Thoracic aorta (tissue), 2 donors: ENCODE measurements around the gene SCN1B. TPM values are rescaled to one million over a fixed set of nuclear protein-coding genes. Genes with fewer than 3 reads are reported as not detected.
A peak's percentile ranks its signal among the peaks of the same experiment; 100 is the strongest.

Experiments
- ATAC-seq: fragments of 150-250 bp; one replicate; pipeline ENCODE4 v1.8.0; 2017; ENCODE audit warnings: low read depth; ENCODE audit not compliant: insufficient number of reproducible peaks, low FRiP score
- DNase-seq: peaks from one replicate; pipeline ENCODE4 v3.0.0-alpha.2; 2020; ENCODE audit warnings: low spot score
- H3K27ac ChIP-seq, 2 donors: fragments of 200-600 bp; sonication (generic); 1 replicate in 1 of 2; 2 replicates in 1 of 2; pipeline ENCODE4 v1.5.1; 2016; ENCODE audit warnings: mild to moderate bottlenecking in 2 of 2, moderate library complexity in 2 of 2
- H3K27me3 ChIP-seq: fragments of 200-600 bp; sonication (generic); replicated peaks from 2 replicates; pipeline ENCODE4 v1.6.0; 2016; ENCODE audit warnings: mild to moderate bottlenecking; ENCODE audit not compliant: insufficient read depth
- H3K36me3 ChIP-seq: fragments of 200-600 bp; sonication (generic); one replicate; pipeline ENCODE4 v1.5.1; 2016
- H3K4me1 ChIP-seq, 2 donors: fragments of 200-600 bp; sonication (generic); 1 replicate in 1 of 2; 2 replicates in 1 of 2; pipeline versions ENCODE4 v1.5.1 to v1.6.0; 2016; ENCODE audit warnings: low read depth in 2 of 2, mild to moderate bottlenecking in 1 of 2; ENCODE audit not compliant: control insufficient read depth in 1 of 2
- H3K4me3 ChIP-seq: fragments of 200-600 bp; sonication (generic); 2 replicates; pipeline ENCODE4 v1.5.1; 2016; ENCODE audit warnings: mild to moderate bottlenecking
- H3K9me3 ChIP-seq: fragments of 200-600 bp; sonication (generic); 2 replicates; pipeline ENCODE4 v1.5.1; 2016
- CTCF ChIP-seq: fragments of 200-600 bp; sonication (generic); IDR thresholded peaks from one replicate; pipeline ENCODE4 v1.5.1; 2019; ENCODE audit warnings: antibody characterized with exemption
- total RNA-seq, 2 donors: library from RNA; depleted of rRNA; stranded (reverse); fragments of >200 nt; gene quantifications; one replicate each; pipeline versions ENCODE4 v1.1.0 to v1.2.3, GENCODE V29; 2016

Gene SCN1B
- total RNA-seq, 2 donors from 2014 or later = 25.1 to 26.0 TPM

GRCh38 chr19:35031072-35031881 is 1.0 kb downstream of the SCN1B start:
- no peaks in the 10 kb centered on the region for H3K9me3 ChIP-seq
- no peaks in the 10 kb centered on the region for H3K27me3 ChIP-seq
- DNase-seq (no peak), ATAC-seq (no peak)
- H3K4me1 ChIP-seq = peaks cover 8 to 10% of the 10 kb centered on the region in 2 donors
- H3K27ac ChIP-seq = peak overlapping the region in 1 of 2 donors; percentile 21
- no peak for TF ChIP-seq CTCF
- H3K36me3 ChIP-seq = peaks cover 4% of the 10 kb centered on the region
- peak overlapping the region; percentile 82 for H3K4me3 ChIP-seq

DNA sequence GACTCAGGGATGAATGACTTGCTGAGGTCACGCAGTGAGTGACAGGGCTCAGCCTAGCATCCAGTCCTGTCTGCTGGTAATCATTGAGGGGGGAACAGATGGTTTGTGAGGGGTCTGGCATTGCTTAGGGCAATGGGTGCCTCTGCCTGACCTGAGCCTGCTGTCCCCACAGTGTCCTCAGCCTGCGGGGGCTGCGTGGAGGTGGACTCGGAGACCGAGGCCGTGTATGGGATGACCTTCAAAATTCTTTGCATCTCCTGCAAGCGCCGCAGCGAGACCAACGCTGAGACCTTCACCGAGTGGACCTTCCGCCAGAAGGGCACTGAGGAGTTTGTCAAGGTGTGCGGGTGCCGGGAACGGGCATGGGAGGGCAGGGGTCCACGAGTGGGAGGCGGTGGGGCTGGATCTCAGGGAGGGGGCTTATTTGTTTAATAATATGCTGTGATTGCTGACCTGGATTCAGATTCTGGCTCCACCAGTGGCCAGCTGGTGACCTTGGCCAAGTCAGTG is 2.1 kb downstream of the SCN1B start:
- no peaks in the 10 kb centered on the region for H3K27me3 ChIP-seq
- no peak for TF ChIP-seq CTCF
- H3K4me1 ChIP-seq = peaks cover 8 to 10% of the 10 kb centered on the region in 2 donors
- H3K9me3 ChIP-seq = no peaks in the 10 kb centered on the region
- H3K4me3 ChIP-seq = no peak overlapping the region
- H3K36me3 ChIP-seq = no peaks in the 10 kb centered on the region
- ATAC-seq = no peak
- H3K27ac ChIP-seq = no peak overlapping the region
- DNase-seq = no peak

DNA sequence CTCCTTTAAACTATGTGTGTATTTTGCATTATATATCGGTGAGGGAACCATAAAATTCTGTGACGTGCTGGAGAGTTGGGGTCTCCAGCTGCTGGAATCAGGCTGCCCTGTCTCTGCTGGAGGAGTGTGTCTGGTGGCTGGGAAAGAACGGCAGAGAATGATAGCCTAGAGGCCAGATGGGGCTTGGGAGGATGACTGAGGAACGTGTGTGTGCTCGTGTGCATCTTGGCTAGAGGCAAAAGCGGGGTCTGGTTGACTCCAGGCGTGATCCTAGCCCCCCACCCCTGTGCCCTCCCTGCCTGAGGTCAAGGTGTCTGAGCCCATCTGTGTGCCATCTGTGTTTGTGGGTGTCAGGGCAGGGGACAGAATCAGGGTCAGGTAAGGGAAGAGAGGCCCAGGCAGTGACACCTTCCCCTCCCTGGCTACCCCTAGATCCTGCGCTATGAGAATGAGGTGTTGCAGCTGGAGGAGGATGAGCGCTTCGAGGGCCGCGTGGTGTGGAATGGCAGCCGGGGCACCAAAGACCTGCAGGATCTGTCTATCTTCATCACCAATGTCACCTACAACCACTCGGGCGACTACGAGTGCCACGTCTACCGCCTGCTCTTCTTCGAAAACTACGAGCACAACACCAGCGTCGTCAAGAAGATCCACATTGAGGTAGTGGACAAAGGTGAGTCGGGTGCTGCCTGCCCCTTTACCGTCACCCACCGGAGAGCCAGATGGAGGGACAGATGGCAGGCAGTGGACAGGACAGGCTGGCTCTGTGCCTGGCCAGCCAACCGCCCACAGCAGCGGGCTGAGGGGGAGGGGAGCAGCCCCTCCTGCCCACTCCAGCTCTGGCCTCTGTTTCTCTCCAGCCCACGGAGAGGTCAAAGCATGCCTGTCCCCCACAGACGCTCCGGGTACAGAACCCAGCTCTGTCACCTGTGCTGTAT is 3.1 kb downstream of the SCN1B start:
- Histone ChIP-seq H3K27ac (no peak overlapping the region), H3K36me3 (no peaks in the 10 kb centered on the region), H3K9me3 (no peaks in the 10 kb centered on the region), H3K4me1 (peaks cover 8 to 10% of the 10 kb centered on the region in 2 donors), H3K27me3 (no peaks in the 10 kb centered on the region), H3K4me3 (no peak overlapping the region)
- DNase-seq (no peak), ATAC-seq (no peak)
- TF ChIP-seq CTCF = no peak

- no peak for ATAC-seq
- Histone ChIP-seq H3K4me1 (peaks cover 8 to 10% of the 10 kb centered on the region in 2 donors), H3K36me3 (no peaks in the 10 kb centered on the region), H3K27ac (no peak overlapping the region), H3K27me3 (no peaks in the 10 kb centered on the region), H3K9me3 (no peaks in the 10 kb centered on the region), H3K4me3 (no peak overlapping the region)
- DNase-seq = no peak
- no peak for TF ChIP-seq CTCF
Measured at GRCh38 chr19:35034005-35034502, 3.8 kb downstream of the SCN1B start.
